HEK293 (cell line): ENCODE results near the gene FOXN3.

Experiments
- MEIS1 ChIP-seq: sonication (generic); formaldehyde crosslinking; IDR thresholded peaks from 2 replicates; pipeline ENCODE4 v1.8.1; 2022; ENCODE audit warnings: missing genetic modification reagents, mild to moderate bottlenecking, borderline replicate concordance
- SP7 ChIP-seq: fragments of 450-650 bp; formaldehyde crosslinking; IDR thresholded peaks from 2 replicates; pipeline ENCODE4 v1.5.1; 2016; ENCODE audit warnings: missing biosample characterization, missing genetic modification characterization
- ZBTB20 ChIP-seq: fragments of 450-650 bp; formaldehyde crosslinking; IDR thresholded peaks from 2 replicates; pipeline ENCODE4 v1.5.1; 2016; ENCODE audit warnings: missing biosample characterization, missing genetic modification characterization
- ZBTB21 ChIP-seq: fragments of 450-650 bp; formaldehyde crosslinking; IDR thresholded peaks from 2 replicates; pipeline ENCODE4 v1.5.1; 2017; ENCODE audit warnings: missing biosample characterization, missing genetic modification characterization
- ZNF24 ChIP-seq: fragments of 450-650 bp; formaldehyde crosslinking; IDR thresholded peaks from 2 replicates; pipeline ENCODE4 v1.5.1; 2016; ENCODE audit warnings: missing biosample characterization, missing genetic modification characterization
- ZNF292 ChIP-seq: fragments of 450-650 bp; formaldehyde crosslinking; IDR thresholded peaks from 2 replicates; pipeline ENCODE4 v1.5.1; 2016; ENCODE audit warnings: low read depth, missing biosample characterization, missing genetic modification characterization, borderline replicate concordance
- ZNF558 ChIP-seq: fragments of 450-650 bp; formaldehyde crosslinking; IDR thresholded peaks from 2 replicates; pipeline ENCODE4 v1.5.1; 2016; ENCODE audit warnings: missing biosample characterization, missing genetic modification characterization
- ZNF585B ChIP-seq: fragments of 450-650 bp; formaldehyde crosslinking; IDR thresholded peaks from 2 replicates; pipeline ENCODE4 v1.5.1; 2016; ENCODE audit warnings: missing biosample characterization, missing genetic modification characterization
- ZNF629 ChIP-seq: fragments of 450-650 bp; formaldehyde crosslinking; IDR thresholded peaks from 2 replicates; pipeline ENCODE4 v1.5.1; 2017; ENCODE audit warnings: missing biosample characterization, missing genetic modification characterization
- ZNF791 ChIP-seq: fragments of 450-650 bp; formaldehyde crosslinking; IDR thresholded peaks from 2 replicates; pipeline ENCODE4 v1.5.1; 2016; ENCODE audit warnings: missing biosample characterization, missing genetic modification characterization
- ZNF843 ChIP-seq: fragments of 450-650 bp; formaldehyde crosslinking; IDR thresholded peaks from 2 replicates; pipeline ENCODE4 v1.5.1; 2016; ENCODE audit warnings: missing biosample characterization, missing genetic modification characterization
- TF ChIP-seq, protein P1 (sequence below): fragments of 450-650 bp; formaldehyde crosslinking; IDR thresholded peaks from 2 replicates; pipeline ENCODE4 v1.5.1; 2016; ENCODE audit warnings: missing biosample characterization, missing genetic modification characterization
- TF ChIP-seq, protein P2 (sequence below): fragments of 450-650 bp; formaldehyde crosslinking; IDR thresholded peaks from 2 replicates; pipeline ENCODE4 v1.5.1; 2016; ENCODE audit warnings: missing biosample characterization, missing genetic modification characterization
- TF ChIP-seq, protein P3 (sequence below): fragments of 450-650 bp; formaldehyde crosslinking; IDR thresholded peaks from 2 replicates; pipeline ENCODE4 v1.5.1; 2016; ENCODE audit warnings: missing biosample characterization, missing genetic modification characterization

DNA sequence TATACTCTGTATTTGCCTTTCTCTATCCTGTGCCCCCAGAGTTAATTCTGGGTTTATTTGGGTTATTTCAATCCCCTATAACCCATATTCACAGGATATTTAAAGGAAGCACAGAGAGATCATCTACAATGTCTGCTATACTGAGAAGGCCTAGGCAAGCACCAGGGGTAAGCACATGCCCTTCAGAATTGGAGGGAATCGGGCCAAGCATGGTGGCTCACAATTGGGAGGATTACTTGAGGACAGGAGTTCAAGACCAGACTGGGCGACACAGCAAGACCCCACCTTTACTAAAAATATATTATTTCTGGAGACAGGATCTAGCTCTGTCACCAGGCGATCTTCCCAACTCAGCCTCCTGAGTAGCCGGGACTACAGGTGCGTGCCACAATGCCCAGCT lies 11.3 kb downstream of the FOXN3 start:
- TF ChIP-seq, protein P1, sequence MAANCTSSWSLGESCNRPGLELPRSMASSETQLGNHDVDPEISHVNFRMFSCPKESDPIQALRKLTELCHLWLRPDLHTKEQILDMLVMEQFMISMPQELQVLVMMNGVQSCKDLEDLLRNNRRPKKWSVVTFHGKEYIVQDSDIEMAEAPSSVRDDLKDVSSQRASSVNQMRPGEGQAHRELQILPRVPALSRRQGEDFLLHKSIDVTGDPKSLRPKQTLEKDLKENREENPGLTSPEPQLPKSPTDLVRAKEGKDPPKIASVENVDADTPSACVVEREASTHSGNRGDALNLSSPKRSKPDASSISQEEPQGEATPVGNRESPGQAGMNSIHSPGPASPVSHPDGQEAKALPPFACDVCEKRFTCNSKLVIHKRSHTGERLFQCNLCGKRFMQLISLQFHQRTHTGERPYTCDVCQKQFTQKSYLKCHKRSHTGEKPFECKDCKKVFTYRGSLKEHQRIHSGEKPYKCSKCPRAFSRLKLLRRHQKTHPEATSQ: no peak
- TF ChIP-seq ZNF558 (tag by site-specific recombination): no peak
- no peak for TF ChIP-seq ZNF629 (tag by site-specific recombination)
- TF ChIP-seq ZBTB20 (tag by site-specific recombination): no peak
- no peak for TF ChIP-seq ZNF292 (tag by site-specific recombination)
- TF ChIP-seq ZNF791 (tag by site-specific recombination): no peak
- no peak for TF ChIP-seq ZBTB21
- TF ChIP-seq, protein P2, sequence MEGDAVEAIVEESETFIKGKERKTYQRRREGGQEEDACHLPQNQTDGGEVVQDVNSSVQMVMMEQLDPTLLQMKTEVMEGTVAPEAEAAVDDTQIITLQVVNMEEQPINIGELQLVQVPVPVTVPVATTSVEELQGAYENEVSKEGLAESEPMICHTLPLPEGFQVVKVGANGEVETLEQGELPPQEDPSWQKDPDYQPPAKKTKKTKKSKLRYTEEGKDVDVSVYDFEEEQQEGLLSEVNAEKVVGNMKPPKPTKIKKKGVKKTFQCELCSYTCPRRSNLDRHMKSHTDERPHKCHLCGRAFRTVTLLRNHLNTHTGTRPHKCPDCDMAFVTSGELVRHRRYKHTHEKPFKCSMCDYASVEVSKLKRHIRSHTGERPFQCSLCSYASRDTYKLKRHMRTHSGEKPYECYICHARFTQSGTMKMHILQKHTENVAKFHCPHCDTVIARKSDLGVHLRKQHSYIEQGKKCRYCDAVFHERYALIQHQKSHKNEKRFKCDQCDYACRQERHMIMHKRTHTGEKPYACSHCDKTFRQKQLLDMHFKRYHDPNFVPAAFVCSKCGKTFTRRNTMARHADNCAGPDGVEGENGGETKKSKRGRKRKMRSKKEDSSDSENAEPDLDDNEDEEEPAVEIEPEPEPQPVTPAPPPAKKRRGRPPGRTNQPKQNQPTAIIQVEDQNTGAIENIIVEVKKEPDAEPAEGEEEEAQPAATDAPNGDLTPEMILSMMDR (tag by site-specific recombination): no peak
- TF ChIP-seq ZNF585B (tag by site-specific recombination): no peak
- no peak for TF ChIP-seq ZNF24 (tag by site-specific recombination)
- no peak for TF ChIP-seq SP7 (tag by site-specific recombination)
- no peak for TF ChIP-seq MEIS1 (CRISPR knock-in tag)
- TF ChIP-seq, protein P3, sequence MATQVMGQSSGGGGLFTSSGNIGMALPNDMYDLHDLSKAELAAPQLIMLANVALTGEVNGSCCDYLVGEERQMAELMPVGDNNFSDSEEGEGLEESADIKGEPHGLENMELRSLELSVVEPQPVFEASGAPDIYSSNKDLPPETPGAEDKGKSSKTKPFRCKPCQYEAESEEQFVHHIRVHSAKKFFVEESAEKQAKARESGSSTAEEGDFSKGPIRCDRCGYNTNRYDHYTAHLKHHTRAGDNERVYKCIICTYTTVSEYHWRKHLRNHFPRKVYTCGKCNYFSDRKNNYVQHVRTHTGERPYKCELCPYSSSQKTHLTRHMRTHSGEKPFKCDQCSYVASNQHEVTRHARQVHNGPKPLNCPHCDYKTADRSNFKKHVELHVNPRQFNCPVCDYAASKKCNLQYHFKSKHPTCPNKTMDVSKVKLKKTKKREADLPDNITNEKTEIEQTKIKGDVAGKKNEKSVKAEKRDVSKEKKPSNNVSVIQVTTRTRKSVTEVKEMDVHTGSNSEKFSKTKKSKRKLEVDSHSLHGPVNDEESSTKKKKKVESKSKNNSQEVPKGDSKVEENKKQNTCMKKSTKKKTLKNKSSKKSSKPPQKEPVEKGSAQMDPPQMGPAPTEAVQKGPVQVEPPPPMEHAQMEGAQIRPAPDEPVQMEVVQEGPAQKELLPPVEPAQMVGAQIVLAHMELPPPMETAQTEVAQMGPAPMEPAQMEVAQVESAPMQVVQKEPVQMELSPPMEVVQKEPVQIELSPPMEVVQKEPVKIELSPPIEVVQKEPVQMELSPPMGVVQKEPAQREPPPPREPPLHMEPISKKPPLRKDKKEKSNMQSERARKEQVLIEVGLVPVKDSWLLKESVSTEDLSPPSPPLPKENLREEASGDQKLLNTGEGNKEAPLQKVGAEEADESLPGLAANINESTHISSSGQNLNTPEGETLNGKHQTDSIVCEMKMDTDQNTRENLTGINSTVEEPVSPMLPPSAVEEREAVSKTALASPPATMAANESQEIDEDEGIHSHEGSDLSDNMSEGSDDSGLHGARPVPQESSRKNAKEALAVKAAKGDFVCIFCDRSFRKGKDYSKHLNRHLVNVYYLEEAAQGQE (tag by site-specific recombination): no peak
- TF ChIP-seq ZNF843 (tag by site-specific recombination): no peak
